ENCODE results near the gene CNDP1.
"Not testable (repeated sequence)": the region's sequence is repeated elsewhere in the genome, so short reads cannot be mapped to it uniquely, and the experiment has no call there.

CNDP1 gene

GRCh38 chr18:74498712-74499627 lies 35.3 kb upstream of the CNDP1 start:
- CTCF ChIA-PET: interaction anchor here (0.7 to 1.6 kb wide), 4 partner anchors 53 to 145 kb away, joined by 3 to 4 read pairs (median 4); no protein-coding TSS in a partner anchor
- Mint-ChIP-seq H3K36me3 (peaks cover 40% of the 10 kb centered on the region), H3K27ac (peak overlapping the region; percentile 95), H3K4me3 (peak overlapping the region; percentile 82), H3K9me3 (no peaks in the 10 kb centered on the region), H3K27me3 (peaks cover 8% of the 10 kb centered on the region), H3K4me1 (peaks cover 65% of the 10 kb centered on the region)
- peak; percentile 85 for DNase-seq

DNA sequence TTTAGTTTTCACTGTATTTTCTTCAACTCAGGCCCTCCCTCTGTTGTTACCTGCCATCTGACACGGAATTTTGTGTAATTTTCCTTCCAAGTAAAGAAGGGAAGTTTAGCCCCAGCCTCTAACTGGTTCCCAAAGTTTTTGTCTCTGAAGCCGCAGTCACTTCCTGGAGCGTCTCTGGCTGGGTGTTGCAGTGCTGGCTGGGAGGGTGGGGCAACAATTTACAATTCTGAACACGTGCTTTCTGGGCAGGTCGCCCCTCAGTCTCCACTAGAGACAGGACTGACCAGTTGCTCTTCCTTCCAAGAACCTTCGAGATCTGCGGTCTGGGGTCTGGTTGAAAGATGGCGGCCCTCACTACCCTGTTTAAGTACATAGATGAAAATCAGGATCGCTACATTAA lies 34.7 kb upstream of the CNDP1 start:
- H3K4me3 Mint-ChIP-seq: peak overlapping the region; percentile 82
- H3K36me3 Mint-ChIP-seq: peaks cover 43% of the 10 kb centered on the region
- H3K27me3 Mint-ChIP-seq: peaks cover 8% of the 10 kb centered on the region
- peaks cover 63% of the 10 kb centered on the region for H3K4me1 Mint-ChIP-seq
- peak overlapping the region; percentile 95 for H3K27ac Mint-ChIP-seq
- DNase-seq: peak; percentile 71
- no peaks in the 10 kb centered on the region for H3K9me3 Mint-ChIP-seq
- CTCF ChIA-PET: interaction anchor here (0.9 to 1.4 kb wide), 2 partner anchors 52 to 146 kb away, joined by 3 to 4 read pairs; no protein-coding TSS in a partner anchor

GRCh38 chr18:74500372-74500771 lies 33.9 kb upstream of the CNDP1 start:
- CTCF ChIA-PET: interaction anchor here (1.4 kb wide), 1 partner anchor 51 kb away, joined by 3 read pairs; no protein-coding TSS in a partner anchor
- Mint-ChIP-seq H3K27me3 (peaks cover 8% of the 10 kb centered on the region), H3K27ac (peak overlapping the region; percentile 95), H3K9me3 (no peaks in the 10 kb centered on the region), H3K4me3 (peak overlapping the region; percentile 82), H3K4me1 (peaks cover 62% of the 10 kb centered on the region), H3K36me3 (peaks cover 45% of the 10 kb centered on the region)
- DNase-seq: no peak

DNA sequence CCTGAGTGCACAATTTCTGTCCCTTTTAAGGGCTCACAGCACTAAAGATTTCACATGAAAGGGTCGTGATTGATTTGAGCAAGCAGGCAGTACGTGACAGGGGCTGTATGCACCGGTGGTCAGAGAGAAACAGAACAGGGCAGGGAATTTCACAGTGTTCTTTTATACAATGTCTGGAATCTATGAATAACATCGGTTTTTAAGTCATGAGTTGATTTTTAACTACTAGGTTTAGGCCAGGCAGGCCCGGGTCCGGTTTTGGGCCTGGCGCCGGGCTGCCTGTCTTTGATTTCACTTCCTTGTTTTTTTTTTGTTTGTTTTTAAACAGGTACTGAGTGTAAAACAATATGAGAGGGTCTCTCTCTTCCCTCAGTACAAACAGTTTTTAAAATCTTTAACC lies 33.5 kb upstream of the CNDP1 start:
- H3K9me3 Mint-ChIP-seq, DNase-seq, H3K27me3 Mint-ChIP-seq, CTCF ChIA-PET: not testable (repeated sequence)
- peak overlapping the region; percentile 95 for H3K27ac Mint-ChIP-seq
- peaks cover 61% of the 10 kb centered on the region for H3K4me1 Mint-ChIP-seq
- H3K36me3 Mint-ChIP-seq: peaks cover 48% of the 10 kb centered on the region
- peak overlapping the region; percentile 82 for H3K4me3 Mint-ChIP-seq

DNA sequence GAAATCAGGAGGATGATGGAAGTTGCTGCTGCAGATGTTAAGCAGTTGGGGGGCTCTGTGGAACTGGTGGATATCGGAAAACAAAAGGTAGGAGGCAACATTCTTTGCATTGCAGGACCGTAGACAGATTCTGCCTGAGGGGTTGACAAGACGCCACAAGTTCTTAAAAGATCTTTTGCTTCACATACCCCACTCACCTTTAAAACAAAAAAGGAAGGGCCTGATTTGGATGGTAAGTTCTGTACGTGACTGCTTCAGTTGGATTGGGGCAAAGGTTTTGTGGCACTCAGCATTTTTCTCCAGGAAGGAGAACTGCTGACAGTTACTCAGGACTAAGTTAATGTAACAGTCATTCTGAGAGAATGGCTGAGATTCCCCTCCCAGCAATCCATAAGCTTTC lies 32.9 kb upstream of the CNDP1 start:
- CTCF ChIA-PET: no interaction called here

GRCh38 chr18:74503137-74503536 lies 31.2 kb upstream of the CNDP1 start:
- no peak overlapping the region for H3K4me3 Mint-ChIP-seq
- peaks cover 56% of the 10 kb centered on the region for H3K36me3 Mint-ChIP-seq
- no peaks in the 10 kb centered on the region for H3K27me3 Mint-ChIP-seq
- H3K27ac Mint-ChIP-seq: peak overlapping the region; percentile 1
- CTCF ChIA-PET: no interaction called here
- H3K9me3 Mint-ChIP-seq: no peaks in the 10 kb centered on the region
- no peak for DNase-seq
- H3K4me1 Mint-ChIP-seq: peaks cover 47% of the 10 kb centered on the region

More for the DNA sequence above, 32.9 kb upstream of the CNDP1 start:
- Mint-ChIP-seq H3K36me3 (peaks cover 50% of the 10 kb centered on the region), H3K4me3 (peak overlapping the region; percentile 82), H3K27me3 (no peaks in the 10 kb centered on the region), H3K9me3 (no peaks in the 10 kb centered on the region), H3K4me1 (peaks cover 58% of the 10 kb centered on the region), H3K27ac (peak overlapping the region; percentile 95)
- DNase-seq: no peak

DNA sequence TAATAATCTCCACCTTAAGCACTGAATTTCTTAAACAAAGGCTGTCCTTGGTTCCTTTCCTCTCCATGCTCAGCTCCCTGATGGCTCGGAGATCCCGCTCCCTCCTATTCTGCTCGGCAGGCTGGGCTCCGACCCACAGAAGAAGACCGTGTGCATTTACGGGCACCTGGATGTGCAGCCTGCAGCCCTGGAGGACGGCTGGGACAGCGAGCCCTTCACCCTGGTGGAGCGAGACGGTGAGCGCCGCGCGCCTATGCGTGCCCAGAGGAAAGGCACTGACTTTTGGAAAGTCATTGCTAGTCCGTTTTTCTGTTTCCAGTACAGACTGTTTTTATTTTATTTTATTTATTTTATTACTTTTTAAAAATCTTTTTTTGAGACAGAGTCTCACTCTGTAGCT lies 28.5 kb upstream of the CNDP1 start:
- Mint-ChIP-seq H3K27ac (no peak overlapping the region), H3K9me3 (no peaks in the 10 kb centered on the region), H3K4me1 (peaks cover 23% of the 10 kb centered on the region), H3K36me3 (peaks cover 65% of the 10 kb centered on the region), H3K27me3 (no peaks in the 10 kb centered on the region), H3K4me3 (no peak overlapping the region)
- peak; percentile 5 for DNase-seq
- CTCF ChIA-PET: no interaction called here

DNA sequence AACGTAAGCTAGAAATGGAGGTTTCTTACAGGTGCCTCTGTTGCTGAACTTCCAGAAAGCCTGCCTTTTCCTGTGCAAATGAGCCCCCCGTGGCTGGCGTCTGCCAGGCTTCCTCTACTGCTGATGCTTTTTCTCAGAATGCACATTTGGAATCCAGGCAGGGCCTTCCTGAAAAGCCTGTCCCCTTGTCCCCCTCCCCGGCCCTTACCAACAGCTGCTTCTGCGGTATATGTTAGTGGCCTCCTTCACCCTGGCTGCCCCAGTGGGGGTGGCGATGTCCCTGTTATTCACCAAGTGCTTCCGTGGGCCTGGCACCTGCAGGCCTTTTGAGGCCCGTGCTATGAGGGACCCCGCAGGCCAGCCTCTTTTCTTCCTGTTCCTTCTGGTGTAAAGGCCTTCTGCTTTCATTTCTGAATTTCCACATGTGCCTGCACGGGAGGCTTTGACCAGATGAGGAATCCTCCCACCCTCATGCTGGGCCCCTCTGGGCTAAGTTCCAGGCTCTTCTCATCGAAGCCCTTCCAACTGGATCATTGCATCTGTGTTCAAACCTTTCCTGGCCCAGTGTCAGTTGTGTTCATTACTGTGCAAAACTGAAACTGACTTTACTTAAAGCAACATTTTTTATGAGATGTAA lies 27.7 kb upstream of the CNDP1 start:
- H3K36me3 Mint-ChIP-seq: peaks cover 60% of the 10 kb centered on the region
- H3K27me3 Mint-ChIP-seq: no peaks in the 10 kb centered on the region
- no peaks in the 10 kb centered on the region for H3K9me3 Mint-ChIP-seq
- H3K4me1 Mint-ChIP-seq: peaks cover 15% of the 10 kb centered on the region
- CTCF ChIA-PET: no interaction called here
- peak overlapping the region; percentile 81 for H3K27ac Mint-ChIP-seq
- H3K4me3 Mint-ChIP-seq: no peak overlapping the region
- peak; percentile 11 for DNase-seq

- Mint-ChIP-seq H3K27ac (no peak overlapping the region), H3K27me3 (no peaks in the 10 kb centered on the region), H3K9me3 (no peaks in the 10 kb centered on the region), H3K4me1 (peaks cover 11% of the 10 kb centered on the region), H3K4me3 (no peak overlapping the region), H3K36me3 (peaks cover 56% of the 10 kb centered on the region)
- CTCF ChIA-PET: no interaction called here
- peak; percentile 8 for DNase-seq
Measured at GRCh38 chr18:74507097-74507881, 27.0 kb upstream of the CNDP1 start.

GRCh38 chr18:74507927-74508326 lies 26.4 kb upstream of the CNDP1 start:
- peaks cover 57% of the 10 kb centered on the region for H3K36me3 Mint-ChIP-seq
- CTCF ChIA-PET: no interaction called here

GRCh38 chr18:74508366-74508765 lies 25.9 kb upstream of the CNDP1 start:
- CTCF ChIA-PET: no interaction called here
- peaks cover 55% of the 10 kb centered on the region for H3K36me3 Mint-ChIP-seq

More at GRCh38 chr18:74507927-74508326, 26.4 kb upstream of the CNDP1 start:
- peaks cover 7% of the 10 kb centered on the region for H3K4me1 Mint-ChIP-seq
- no peaks in the 10 kb centered on the region for H3K27me3 Mint-ChIP-seq
- H3K27ac Mint-ChIP-seq: no peak overlapping the region
- no peak overlapping the region for H3K4me3 Mint-ChIP-seq
- peak; percentile 5 for DNase-seq
- no peaks in the 10 kb centered on the region for H3K9me3 Mint-ChIP-seq

DNA sequence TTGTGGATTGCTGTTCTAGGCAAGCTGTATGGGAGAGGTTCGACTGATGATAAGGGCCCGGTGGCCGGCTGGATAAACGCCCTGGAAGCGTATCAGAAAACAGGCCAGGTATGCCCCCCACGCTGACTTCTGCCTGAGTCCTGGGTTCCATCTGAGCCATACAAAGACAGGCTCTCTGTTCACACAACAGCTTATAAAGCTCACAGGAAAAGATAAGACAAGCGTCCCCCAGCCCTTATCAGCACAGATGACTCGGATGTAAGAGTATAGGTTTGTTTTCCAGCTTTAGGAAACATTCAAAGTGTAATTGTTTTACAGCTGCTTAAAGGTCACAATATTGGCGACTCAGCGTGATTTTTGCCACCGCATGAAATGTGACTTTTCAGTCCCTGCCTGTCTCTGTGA lies 25.5 kb upstream of the CNDP1 start:
- Mint-ChIP-seq H3K9me3 (no peaks in the 10 kb centered on the region), H3K4me1 (peaks cover 7% of the 10 kb centered on the region), H3K4me3 (no peak overlapping the region), H3K27ac (no peak overlapping the region), H3K36me3 (peaks cover 58% of the 10 kb centered on the region), H3K27me3 (no peaks in the 10 kb centered on the region)
- peak; percentile 16 for DNase-seq
- CTCF ChIA-PET: no interaction called here

More at GRCh38 chr18:74508366-74508765, 25.9 kb upstream of the CNDP1 start:
- no peak overlapping the region for H3K27ac Mint-ChIP-seq
- peaks cover 7% of the 10 kb centered on the region for H3K4me1 Mint-ChIP-seq
- no peaks in the 10 kb centered on the region for H3K27me3 Mint-ChIP-seq
- H3K4me3 Mint-ChIP-seq: no peak overlapping the region
- DNase-seq: peak; percentile 3
- H3K9me3 Mint-ChIP-seq: no peaks in the 10 kb centered on the region

DNA sequence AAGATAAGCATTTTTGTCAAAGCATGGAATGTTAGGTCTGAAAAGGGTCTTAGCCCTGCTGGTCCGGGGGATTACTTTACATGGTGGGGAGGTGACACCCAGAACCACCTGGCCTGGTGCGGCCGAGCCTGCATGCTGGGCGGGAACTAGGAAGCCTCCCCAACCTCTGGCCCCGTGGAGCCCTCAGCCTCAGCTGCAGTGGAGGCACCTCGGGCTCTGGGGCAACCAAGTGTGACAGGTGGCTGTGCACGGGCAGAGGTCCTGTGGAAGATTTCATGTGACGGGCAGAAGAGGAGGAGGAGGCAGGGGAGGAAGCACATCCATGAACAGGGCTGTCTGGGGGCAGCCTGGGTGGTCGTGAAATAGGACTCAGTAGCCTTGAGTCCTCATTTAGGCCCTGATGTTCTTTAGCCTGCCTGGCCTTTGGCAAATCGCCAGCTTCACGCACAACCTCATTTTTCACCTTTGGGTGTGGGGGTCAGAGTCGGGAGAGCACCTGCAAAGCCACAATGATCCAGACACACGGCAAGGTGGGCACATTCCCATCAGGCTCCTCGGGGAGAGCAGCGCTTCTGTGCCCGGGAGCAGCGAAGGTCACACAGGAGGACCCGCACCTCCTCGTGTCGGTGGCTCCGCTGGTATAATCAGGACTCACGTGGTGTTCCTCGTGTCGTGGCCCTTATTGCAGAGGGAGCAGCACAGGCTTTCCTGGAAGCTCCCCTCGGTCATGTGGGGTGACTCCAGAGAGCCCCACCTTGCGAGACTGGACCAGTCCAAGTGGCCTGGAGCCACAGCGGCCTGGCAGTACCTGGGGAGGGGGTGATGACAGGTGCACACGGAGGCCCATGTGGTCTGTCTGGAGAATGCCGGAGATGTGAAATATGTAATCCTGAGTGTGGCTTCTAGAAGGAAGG lies 24.2 kb upstream of the CNDP1 start:
- no peaks in the 10 kb centered on the region for H3K27me3 Mint-ChIP-seq
- DNase-seq: peak; percentile 15
- no peak overlapping the region for H3K27ac Mint-ChIP-seq
- peaks cover 7% of the 10 kb centered on the region for H3K4me1 Mint-ChIP-seq
- CTCF ChIA-PET: no interaction called here
- H3K4me3 Mint-ChIP-seq: no peak overlapping the region
- H3K36me3 Mint-ChIP-seq: peaks cover 58% of the 10 kb centered on the region
- H3K9me3 Mint-ChIP-seq: no peaks in the 10 kb centered on the region
